NB4 (cell line): ENCODE measurements around the gene SNAP47.

Experiments used
- POLR2A ChIP-seq: IDR thresholded peaks from 2 replicates; pipeline ENCODE4 v1.6.1; 2011; ENCODE audit warnings: mild to moderate bottlenecking; ENCODE audit not compliant: insufficient read length; ENCODE audit errors: extremely low read depth
- TF ChIP-seq, protein P1 (sequence below): IDR thresholded peaks from one replicate; pipeline ENCODE4 v1.5.1; 2012; ENCODE audit warnings: low read depth, low read length

DNA sequence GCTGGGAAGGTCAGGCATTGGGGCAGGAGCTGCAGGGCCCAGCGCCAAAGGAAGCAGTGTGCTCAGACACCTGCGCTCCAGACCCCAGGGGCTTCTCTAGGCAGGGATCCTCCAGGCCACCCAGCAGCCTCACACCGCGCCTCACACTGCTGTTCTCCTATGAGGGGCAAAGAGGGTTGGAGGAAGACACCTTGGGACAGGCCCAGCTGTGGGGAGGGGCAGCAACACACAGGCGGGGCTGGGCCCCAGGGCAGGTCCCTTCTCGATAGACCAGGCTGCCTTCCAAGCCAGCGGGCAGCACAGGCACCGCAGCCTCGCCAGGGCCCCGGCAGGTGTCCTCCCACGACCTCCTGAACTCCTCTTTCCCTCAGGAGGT, 59.6 kb downstream of the SNAP47 start:
- TF ChIP-seq, protein P1, sequence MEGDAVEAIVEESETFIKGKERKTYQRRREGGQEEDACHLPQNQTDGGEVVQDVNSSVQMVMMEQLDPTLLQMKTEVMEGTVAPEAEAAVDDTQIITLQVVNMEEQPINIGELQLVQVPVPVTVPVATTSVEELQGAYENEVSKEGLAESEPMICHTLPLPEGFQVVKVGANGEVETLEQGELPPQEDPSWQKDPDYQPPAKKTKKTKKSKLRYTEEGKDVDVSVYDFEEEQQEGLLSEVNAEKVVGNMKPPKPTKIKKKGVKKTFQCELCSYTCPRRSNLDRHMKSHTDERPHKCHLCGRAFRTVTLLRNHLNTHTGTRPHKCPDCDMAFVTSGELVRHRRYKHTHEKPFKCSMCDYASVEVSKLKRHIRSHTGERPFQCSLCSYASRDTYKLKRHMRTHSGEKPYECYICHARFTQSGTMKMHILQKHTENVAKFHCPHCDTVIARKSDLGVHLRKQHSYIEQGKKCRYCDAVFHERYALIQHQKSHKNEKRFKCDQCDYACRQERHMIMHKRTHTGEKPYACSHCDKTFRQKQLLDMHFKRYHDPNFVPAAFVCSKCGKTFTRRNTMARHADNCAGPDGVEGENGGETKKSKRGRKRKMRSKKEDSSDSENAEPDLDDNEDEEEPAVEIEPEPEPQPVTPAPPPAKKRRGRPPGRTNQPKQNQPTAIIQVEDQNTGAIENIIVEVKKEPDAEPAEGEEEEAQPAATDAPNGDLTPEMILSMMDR: no peak
- no peak for TF ChIP-seq POLR2A
